Neural crest cell (in vitro differentiated cells): ENCODE measurements around the gene IKZF3. TPM values are rescaled to one million over a fixed set of nuclear protein-coding genes. Genes with fewer than 3 reads are reported as not detected.

ENCODE experiments used
- DNase-seq: peaks from one replicate; pipeline ENCODE4 v3.0.0; 2021; ENCODE audit warnings: low read depth, mixed read lengths, low spot score
- H3K27ac Mint-ChIP-seq: one replicate; pipeline ENCODE4 v1.8.0; 2021; ENCODE audit warnings: mild to moderate bottlenecking, mixed read lengths; ENCODE audit not compliant: unreplicated experiment
- H3K27me3 Mint-ChIP-seq: 2 replicates; pipeline ENCODE4 v1.8.0; 2021; ENCODE audit warnings: low read depth, mild to moderate bottlenecking, mixed read lengths
- H3K36me3 Mint-ChIP-seq: 2 replicates; pipeline ENCODE4 v1.8.0; 2021; ENCODE audit warnings: low read depth, mild to moderate bottlenecking, mixed read lengths
- H3K4me1 Mint-ChIP-seq: 2 replicates; pipeline ENCODE4 v1.8.0; 2021; ENCODE audit warnings: mixed read lengths
- H3K4me3 Mint-ChIP-seq: one replicate; pipeline ENCODE4 v1.8.0; 2021; ENCODE audit warnings: mild to moderate bottlenecking, mixed read lengths
- H3K9me3 Mint-ChIP-seq: 2 replicates; pipeline ENCODE4 v1.8.0; 2021; ENCODE audit warnings: mixed read lengths
- CTCF ChIP-seq: fragments of 200-600 bp; sonication (generic); conservative IDR thresholded peaks from 2 replicates; pipeline ENCODE4 v1.5.0; 2021; ENCODE audit warnings: antibody characterized with exemption, mild to moderate bottlenecking
- total RNA-seq: library from RNA; stranded (reverse); gene quantifications from 2 replicates; pipeline ENCODE4 v1.2.1, GENCODE V29; 2021

The IKZF3 gene
- total RNA-seq, 1 donor from 2014 or later, result not detected

- H3K27me3 Mint-ChIP-seq, result peaks cover 61% of the 10 kb centered on the region
- TF ChIP-seq CTCF, result no peak
- no peaks in the 10 kb centered on the region for H3K9me3 Mint-ChIP-seq
- H3K27ac Mint-ChIP-seq, result no peak overlapping the region
- H3K36me3 Mint-ChIP-seq, result no peaks in the 10 kb centered on the region
- no peak for DNase-seq
- peaks cover 6% of the 10 kb centered on the region for H3K4me1 Mint-ChIP-seq
- no peak overlapping the region for H3K4me3 Mint-ChIP-seq
Measured at GRCh38 chr17:39782481-39782880, 81.6 kb downstream of the IKZF3 start.

- no peak overlapping the region for H3K27ac Mint-ChIP-seq
- H3K4me1 Mint-ChIP-seq, result no peaks in the 10 kb centered on the region
- H3K36me3 Mint-ChIP-seq, result no peaks in the 10 kb centered on the region
- DNase-seq, result no peak
- H3K27me3 Mint-ChIP-seq, result peaks cover 64% of the 10 kb centered on the region
- H3K4me3 Mint-ChIP-seq, result no peak overlapping the region
- no peak for TF ChIP-seq CTCF
- no peaks in the 10 kb centered on the region for H3K9me3 Mint-ChIP-seq
Measured at GRCh38 chr17:39781861-39782213, 82.3 kb downstream of the IKZF3 start.

- no peaks in the 10 kb centered on the region for H3K4me1 Mint-ChIP-seq
- no peak for TF ChIP-seq CTCF
- no peak overlapping the region for H3K4me3 Mint-ChIP-seq
- H3K9me3 Mint-ChIP-seq, result no peaks in the 10 kb centered on the region
- H3K27ac Mint-ChIP-seq, result no peak overlapping the region
- no peak for DNase-seq
- H3K36me3 Mint-ChIP-seq, result no peaks in the 10 kb centered on the region
- H3K27me3 Mint-ChIP-seq, result peaks cover 69% of the 10 kb centered on the region
Measured at GRCh38 chr17:39781031-39781860, 82.9 kb downstream of the IKZF3 start.

- H3K27ac Mint-ChIP-seq, result no peak overlapping the region
- no peak for TF ChIP-seq CTCF
- H3K4me3 Mint-ChIP-seq, result no peak overlapping the region
- H3K36me3 Mint-ChIP-seq, result no peaks in the 10 kb centered on the region
- DNase-seq, result no peak
- no peaks in the 10 kb centered on the region for H3K9me3 Mint-ChIP-seq
- peaks cover 66% of the 10 kb centered on the region for H3K27me3 Mint-ChIP-seq
- no peaks in the 10 kb centered on the region for H3K4me1 Mint-ChIP-seq
Measured at GRCh38 chr17:39777534-39778365, 86.4 kb downstream of the IKZF3 start.

GRCh38 chr17:39776252-39776651 is 87.9 kb downstream of the IKZF3 start:
- Mint-ChIP-seq H3K4me3 (no peak overlapping the region), H3K4me1 (peaks cover 4% of the 10 kb centered on the region), H3K9me3 (no peaks in the 10 kb centered on the region), H3K27me3 (peaks cover 60% of the 10 kb centered on the region), H3K36me3 (no peaks in the 10 kb centered on the region), H3K27ac (no peak overlapping the region)
- no peak for DNase-seq
- TF ChIP-seq CTCF, result no peak
